Urinary bladder (tissue), 4 donors: ENCODE data around the gene SORT1. TPM values are rescaled to one million over a fixed set of nuclear protein-coding genes. Genes with fewer than 3 reads are reported as not detected.
"Not testable (repeated sequence)": the region's sequence is repeated elsewhere in the genome, so short reads cannot be mapped to it uniquely, and the experiment has no call there.

Source experiments
- DNase-seq: peaks from one replicate; pipeline ENCODE4 v3.0.0-alpha.2; 2015; ENCODE audit errors: extremely low spot score
- H3K27ac ChIP-seq: one replicate; pipeline ENCODE4 v1.5.1; 2013; ENCODE audit warnings: low read depth, mild to moderate bottlenecking, moderate library complexity
- H3K36me3 ChIP-seq: one replicate; pipeline ENCODE4 v1.6.1; 2013; ENCODE audit warnings: mild to moderate bottlenecking, moderate library complexity; ENCODE audit not compliant: insufficient read depth
- H3K4me1 ChIP-seq: one replicate; pipeline ENCODE4 v1.6.1; 2013; ENCODE audit warnings: mild to moderate bottlenecking, moderate library complexity; ENCODE audit not compliant: insufficient read depth
- H3K4me3 ChIP-seq: one replicate; pipeline ENCODE4 v1.5.1; 2013; ENCODE audit warnings: low read depth, low read length
- WGBS: extraction: QIAGEN DNeasy Blood & Tissue Kit; methylation state at CpG from one replicate; pipeline ENCODE4 v1.1.7; 2013; 5-methylcytosine and 5-hydroxymethylcytosine counted together
- polyA plus RNA-seq: library from polyadenylated mRNA; stranded (reverse); fragments of 200-250 nt; gene quantifications from one replicate; pipeline ENCODE4 v1.2.3, GENCODE V29; 2013
- total RNA-seq: library from RNA; depleted of rRNA; stranded (reverse); fragments of >200 nt; gene quantifications from one replicate; pipeline ENCODE4 v1.2.3, GENCODE V29; 2014
- donor health status: healthy with polysubstance abuse.
- donor health status: healthy.

Gene SORT1
- total and polyA plus RNA-seq, 2 donors, result 26.5 to 30.6 TPM

DNA sequence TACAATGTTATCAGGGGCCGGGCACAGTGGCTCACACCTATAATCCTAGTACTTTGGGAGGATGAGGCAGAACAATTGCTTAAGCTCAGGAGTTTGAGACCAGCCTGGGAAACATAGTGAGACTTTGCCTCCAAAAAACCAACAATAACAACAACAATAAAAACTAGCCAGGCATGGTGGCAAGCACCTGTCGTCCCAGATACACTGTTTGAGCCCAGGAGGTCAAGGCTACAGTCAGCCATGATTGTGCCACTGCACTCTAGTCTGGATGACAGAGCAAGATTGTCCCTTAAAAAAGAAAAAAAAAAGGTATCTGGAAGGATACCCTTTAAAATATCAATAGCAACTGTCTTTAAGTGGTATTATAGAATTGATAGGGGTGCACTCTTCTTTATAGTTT lies 16.1 kb downstream of the SORT1 start:
- WGBS, result 84% methylated on average over 2 of the region's 2 CpGs
- DNase-seq, result no peak
- no peaks in the 10 kb centered on the region for H3K36me3 ChIP-seq
- no peaks in the 10 kb centered on the region for H3K4me1 ChIP-seq
- no peak overlapping the region for H3K4me3 ChIP-seq
- H3K27ac ChIP-seq, result no peak overlapping the region

GRCh38 chr1:109379907-109380306 lies 17.8 kb downstream of the SORT1 start:
- Histone ChIP-seq H3K27ac (no peak overlapping the region), H3K4me3 (no peak overlapping the region), H3K4me1 (no peaks in the 10 kb centered on the region), H3K36me3 (no peaks in the 10 kb centered on the region)
- 96% methylated on average over 3 of the region's 3 CpGs for whole genome bisulfite sequencing
- no peak for DNase-seq

DNA sequence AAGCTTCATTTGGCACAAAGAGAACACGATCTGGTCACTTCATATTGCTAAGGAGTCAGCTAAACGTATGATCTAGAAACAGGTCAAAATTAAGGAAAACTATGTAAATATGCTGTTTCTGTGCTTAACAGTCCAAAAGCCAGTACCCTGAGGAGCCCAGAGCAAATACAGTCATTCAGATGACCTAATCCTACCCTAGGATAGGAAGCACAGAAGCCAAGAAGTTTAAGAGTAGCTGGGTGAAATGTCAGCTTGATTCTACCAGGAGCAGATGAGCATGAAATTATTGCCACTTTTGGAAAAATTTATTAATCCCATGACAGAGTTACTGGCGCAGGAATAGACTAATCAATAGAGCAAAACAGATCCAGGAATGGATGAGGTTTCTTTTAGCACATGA lies 18.3 kb downstream of the SORT1 start:
- no peak overlapping the region for H3K4me3 ChIP-seq
- WGBS, result 86% methylated on average over 3 of the region's 3 CpGs
- H3K4me1 ChIP-seq, result no peaks in the 10 kb centered on the region
- no peak overlapping the region for H3K27ac ChIP-seq
- no peak for DNase-seq
- no peaks in the 10 kb centered on the region for H3K36me3 ChIP-seq

- no peak for DNase-seq
- 97% methylated on average over 4 of the region's 4 CpGs for whole genome bisulfite sequencing
- H3K4me3 ChIP-seq, result no peak overlapping the region
- H3K36me3 ChIP-seq, result no peaks in the 10 kb centered on the region
- no peak overlapping the region for H3K27ac ChIP-seq
- H3K4me1 ChIP-seq, result no peaks in the 10 kb centered on the region
Observed at GRCh38 chr1:109377698-109378097, 20.0 kb downstream of the SORT1 start.

DNA sequence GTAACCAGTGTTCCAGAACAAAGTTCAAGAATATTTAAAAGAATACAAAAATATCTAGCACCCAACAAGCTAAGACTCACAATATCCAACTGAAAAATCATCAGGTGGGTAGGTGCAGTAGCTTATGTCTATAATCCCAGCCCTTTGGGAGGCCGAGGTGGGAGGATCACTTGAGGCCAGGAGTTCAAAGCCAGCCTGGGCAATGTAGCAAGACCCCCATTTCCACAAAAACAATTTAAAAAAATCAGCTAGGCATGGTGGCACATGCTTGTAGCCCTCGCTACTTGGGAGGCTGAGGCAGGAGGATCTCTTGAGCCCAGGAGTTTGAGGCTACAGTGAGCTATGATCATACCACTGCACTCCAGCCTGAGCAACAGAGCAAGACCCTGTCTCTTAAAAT lies 24.0 kb downstream of the SORT1 start:
- not testable (repeated sequence) for H3K36me3 ChIP-seq, H3K27ac ChIP-seq, H3K4me1 ChIP-seq, DNase-seq, H3K4me3 ChIP-seq
- 92% methylated on average over 2 of the region's 2 CpGs for WGBS

GRCh38 chr1:109373126-109373525 lies 24.6 kb downstream of the SORT1 start:
- Histone ChIP-seq H3K4me3 (no peak overlapping the region), H3K36me3 (no peaks in the 10 kb centered on the region), H3K4me1 (no peaks in the 10 kb centered on the region), H3K27ac (no peak overlapping the region)
- no peak for DNase-seq
- 52% methylated on average over 5 of the region's 5 CpGs for WGBS

GRCh38 chr1:109372281-109372680 lies 25.4 kb downstream of the SORT1 start:
- Histone ChIP-seq H3K4me1 (no peaks in the 10 kb centered on the region), H3K36me3 (no peaks in the 10 kb centered on the region), H3K27ac (no peak overlapping the region), H3K4me3 (no peak overlapping the region)
- DNase-seq, result no peak
- WGBS, result 93% methylated on average over 6 of the region's 6 CpGs

DNA sequence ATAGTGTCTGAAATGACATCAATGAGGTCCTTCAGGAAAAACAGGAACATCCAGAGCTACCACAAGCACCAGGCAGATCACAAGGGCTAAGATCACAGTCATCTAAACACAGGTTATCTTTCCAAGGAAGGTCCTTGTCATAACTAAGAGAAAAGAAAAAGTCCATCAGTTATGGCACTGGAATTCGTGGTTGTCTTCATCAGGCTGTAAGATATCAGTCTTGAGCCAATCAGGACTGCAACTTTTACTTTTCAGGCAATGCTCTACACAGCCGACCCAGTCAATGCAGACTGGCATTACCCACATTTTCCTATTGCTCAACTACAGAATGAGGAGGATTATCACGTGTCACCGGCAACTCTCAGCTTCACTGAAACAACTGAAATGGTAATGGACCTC lies 26.4 kb downstream of the SORT1 start:
- 30% methylated on average over 4 of the region's 4 CpGs for WGBS
- Histone ChIP-seq H3K27ac (no peak overlapping the region), H3K4me1 (no peaks in the 10 kb centered on the region), H3K36me3 (no peaks in the 10 kb centered on the region), H3K4me3 (no peak overlapping the region)
- DNase-seq, result no peak

- no peak for DNase-seq
- Histone ChIP-seq H3K36me3 (no peaks in the 10 kb centered on the region), H3K4me1 (no peaks in the 10 kb centered on the region), H3K4me3 (no peak overlapping the region), H3K27ac (peak overlapping the region; percentile 53)
- WGBS, result 20% methylated on average over 7 of the region's 7 CpGs
Observed at GRCh38 chr1:109370712-109371340, 26.9 kb downstream of the SORT1 start.

DNA sequence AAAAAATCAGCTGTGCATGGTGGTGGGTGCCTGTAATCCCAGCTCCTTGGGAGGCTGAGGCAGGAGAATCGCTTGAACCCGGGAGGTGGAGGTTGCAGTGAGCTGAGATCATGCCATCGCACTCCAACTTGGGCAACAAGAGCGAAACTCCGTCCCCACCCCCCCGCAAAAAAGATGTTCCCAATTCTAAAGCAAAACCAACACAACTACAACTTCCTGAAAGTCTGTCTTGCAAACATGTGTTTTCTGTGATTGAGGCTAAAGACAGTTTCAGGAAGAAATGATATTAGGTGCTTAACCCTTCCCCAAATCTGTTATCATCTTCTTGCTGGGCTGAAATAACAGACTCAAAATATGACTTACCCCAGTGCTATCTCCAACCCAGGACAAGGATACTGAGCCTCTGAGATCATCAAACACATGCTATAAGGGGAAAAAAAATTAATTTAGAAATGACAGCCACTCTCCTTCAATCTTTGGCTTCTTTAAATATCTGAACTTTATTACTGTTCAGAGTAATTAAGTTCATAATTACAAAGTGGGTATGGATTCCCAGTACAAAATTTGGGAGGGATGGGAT lies 28.5 kb downstream of the SORT1 start:
- no peaks in the 10 kb centered on the region for H3K36me3 ChIP-seq
- no peak overlapping the region for H3K27ac ChIP-seq
- H3K4me3 ChIP-seq, result no peak overlapping the region
- no peak for DNase-seq
- H3K4me1 ChIP-seq, result no peaks in the 10 kb centered on the region
- 92% methylated on average over 6 of the region's 6 CpGs for WGBS

DNA sequence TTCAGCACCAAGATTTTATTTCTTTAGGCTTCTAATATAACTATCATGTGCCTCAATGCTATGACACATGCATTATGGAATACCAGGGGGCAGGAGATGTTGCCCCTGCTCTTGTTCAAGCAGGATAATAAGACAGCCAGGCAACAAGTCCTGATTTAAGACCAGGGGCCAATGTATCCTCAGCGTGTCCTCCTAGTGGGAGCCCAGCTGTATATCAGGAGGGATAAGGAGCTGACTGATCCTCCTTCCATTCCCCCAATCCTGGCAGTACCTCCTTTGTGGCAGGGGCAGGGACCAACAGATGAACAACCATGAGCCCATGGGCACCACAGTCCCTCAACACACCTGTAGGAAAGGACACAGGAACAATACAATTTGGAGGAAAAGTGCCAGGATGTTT lies 29.3 kb downstream of the SORT1 start:
- H3K27ac ChIP-seq, result no peak overlapping the region
- H3K36me3 ChIP-seq, result no peaks in the 10 kb centered on the region
- DNase-seq, result no peak
- H3K4me1 ChIP-seq, result no peaks in the 10 kb centered on the region
- no peak overlapping the region for H3K4me3 ChIP-seq
- WGBS, result 84% methylated on average over 1 of the region's 1 CpG

- no peak overlapping the region for H3K4me3 ChIP-seq
- no peaks in the 10 kb centered on the region for H3K36me3 ChIP-seq
- no peak overlapping the region for H3K27ac ChIP-seq
- H3K4me1 ChIP-seq, result no peaks in the 10 kb centered on the region
- no peak for DNase-seq
- 95% methylated on average over 3 of the region's 3 CpGs for WGBS
Observed at GRCh38 chr1:109367626-109368025, 30.1 kb downstream of the SORT1 start.

DNA sequence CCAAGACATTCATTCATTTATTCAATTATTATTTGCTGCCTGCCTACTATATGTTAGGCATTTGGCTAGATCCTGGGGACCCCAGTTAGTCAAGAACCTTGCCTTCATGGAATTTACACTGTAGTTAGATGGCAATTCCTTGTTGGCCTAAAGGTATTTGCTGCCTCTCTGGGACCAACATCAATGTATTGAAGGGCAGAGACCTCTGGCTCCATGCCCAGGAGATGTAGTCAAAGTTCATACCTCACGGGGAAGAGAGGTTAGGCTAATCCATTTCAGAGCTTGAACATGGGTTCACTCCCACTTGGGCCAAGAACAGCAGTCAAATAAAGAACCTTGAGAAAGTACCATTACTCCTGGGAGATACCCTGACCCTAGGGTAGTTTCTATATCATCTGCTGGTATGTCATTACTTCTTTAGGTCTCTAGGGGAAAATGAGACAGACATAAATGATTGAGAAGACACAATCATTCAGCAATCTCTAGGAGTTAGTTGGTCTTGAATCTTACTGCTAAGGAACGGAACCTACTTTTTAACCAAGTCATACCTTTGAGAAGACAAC lies 32.0 kb downstream of the SORT1 start:
- no peak for DNase-seq
- Histone ChIP-seq H3K27ac (no peak overlapping the region), H3K4me3 (no peak overlapping the region), H3K4me1 (no peaks in the 10 kb centered on the region), H3K36me3 (no peaks in the 10 kb centered on the region)
- WGBS, result 88% methylated on average over 2 of the region's 2 CpGs

DNA sequence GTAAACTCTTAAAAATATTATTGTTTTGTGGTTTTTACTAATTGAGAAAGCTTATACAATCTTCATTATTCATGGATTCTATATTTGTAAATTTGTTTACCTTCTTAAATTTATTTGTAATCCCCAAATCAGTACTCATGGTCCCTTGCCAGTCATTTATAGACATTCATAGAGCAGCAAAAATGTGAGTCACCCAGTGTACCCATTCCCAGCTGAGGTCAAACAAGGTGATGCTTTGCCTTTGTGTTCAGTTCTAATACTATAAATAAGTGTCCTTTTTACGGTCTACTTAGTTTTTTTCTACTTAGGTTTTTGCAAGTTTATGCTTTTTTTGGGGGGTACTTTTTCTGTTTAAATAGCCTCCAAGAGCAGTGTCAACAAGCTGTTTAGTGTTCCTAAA lies 36.1 kb downstream of the SORT1 start:
- H3K36me3 ChIP-seq, result no peaks in the 10 kb centered on the region
- no peak overlapping the region for H3K27ac ChIP-seq
- no peak overlapping the region for H3K4me3 ChIP-seq
- H3K4me1 ChIP-seq, result no peaks in the 10 kb centered on the region
- DNase-seq, result no peak
- 19% methylated on average over 1 of the region's 1 CpG for WGBS
